Panc1 (cell line): Measurements from ENCODE around the gene MAML3.

ENCODE experiments used
- CTCF ChIP-seq: fragments of 450-650 bp; IDR thresholded peaks from 2 replicates; pipeline ENCODE4 v1.5.1; 2017; ENCODE audit warnings: mild to moderate bottlenecking
- POLR2AphosphoS5 ChIP-seq: IDR thresholded peaks from 2 replicates; pipeline ENCODE4 v1.6.1; 2012; ENCODE audit warnings: mild to moderate bottlenecking, low read depth, low read length, moderate library complexity
- TCF7L2 ChIP-seq: IDR thresholded peaks from 2 replicates; pipeline ENCODE4 v1.6.1; 2011; ENCODE audit warnings: mild to moderate bottlenecking, low read depth, low read length, inconsistent platforms

- TF ChIP-seq CTCF (no peak), POLR2AphosphoS5 (no peak), TCF7L2 (no peak)
Measured at GRCh38 chr4:139754938-139755337, 399.0 kb downstream of the MAML3 start.
